HepG2 (cell line): ENCODE data around the gene RNF40. TPM values are rescaled to one million over a fixed set of nuclear protein-coding genes. Genes with fewer than 3 reads are reported as not detected.

Experiments
- FOXK1 ChIP-seq: sonication (generic); formaldehyde crosslinking; IDR thresholded peaks from 2 replicates; pipeline ENCODE4 v1.4.0; 2020; ENCODE audit warnings: low read depth, missing genetic modification reagents, borderline replicate concordance
- KDM5A ChIP-seq: fragments of 200-600 bp; sonication (generic); IDR thresholded peaks from 2 replicates; pipeline ENCODE4 v1.7.0; 2018; ENCODE audit warnings: antibody characterized with exemption, mild to moderate bottlenecking, low read length, borderline replicate concordance
- NFE2 ChIP-seq: sonication (generic); formaldehyde crosslinking; IDR thresholded peaks from 2 replicates; pipeline ENCODE4 v1.4.0; 2020; ENCODE audit warnings: missing genetic modification reagents
- RBFOX2 ChIP-seq: fragments of 200-400 bp; formaldehyde crosslinking; IDR thresholded peaks from 2 replicates; pipeline ENCODE4 v1.6.1; 2017; ENCODE audit warnings: low read depth, mild to moderate bottlenecking, low read length
- RCOR2 ChIP-seq: IDR thresholded peaks from 2 replicates; pipeline ENCODE4 v1.6.1; 2016; ENCODE audit warnings: missing biosample characterization, missing genetic modification reagents
- STAG1 ChIP-seq: sonication (generic); formaldehyde crosslinking; IDR thresholded peaks from 2 replicates; pipeline ENCODE4 v1.4.0; 2020; ENCODE audit warnings: missing genetic modification reagents
- ZNF180 ChIP-seq: sonication (generic); formaldehyde crosslinking; IDR thresholded peaks from 2 replicates; pipeline ENCODE4 v1.4.0; 2020; ENCODE audit warnings: low read depth, missing genetic modification reagents, borderline replicate concordance
- ZNF232 ChIP-seq: sonication (generic); formaldehyde crosslinking; IDR thresholded peaks from 2 replicates; pipeline ENCODE4 v1.4.0; 2020; ENCODE audit warnings: missing genetic modification reagents, borderline replicate concordance
- ZNF83 ChIP-seq: sonication (generic); formaldehyde crosslinking; IDR thresholded peaks from 2 replicates; pipeline ENCODE4 v1.4.0; 2020; ENCODE audit warnings: missing genetic modification reagents, mild to moderate bottlenecking, borderline replicate concordance
- ZSCAN25 ChIP-seq: sonication (generic); formaldehyde crosslinking; IDR thresholded peaks from 2 replicates; pipeline ENCODE4 v1.8.0; 2022; ENCODE audit warnings: mild to moderate bottlenecking, missing genetic modification reagents
- polyA plus RNA-seq, 8 experiments: library from polyadenylated mRNA; depleted of rRNA in 3 of 8; stranded (reverse) in 7 of 8; unstranded in 1 of 8; fragments of >200 nt; fragmentation: Illumina TruSeq in 4 of 8; extraction: Trizol in 4 of 8; gene quantifications; 2 replicates each; pipeline versions ENCODE4 v1.2.1 to v1.2.3, GENCODE V29; 2011 to 2016; ENCODE audit warnings: low read depth in 4 of 8, missing spikeins in 1 of 8, mixed read lengths in 1 of 8; ENCODE audit not compliant: insufficient read depth in 1 of 8
- total RNA-seq, 5 experiments: library from RNA; depleted of rRNA; stranded (reverse); fragments of >200 nt; fragmentation: Illumina TruSeq; extraction: Trizol; gene quantifications; 2 replicates each; pipeline ENCODE4 v1.2.3, GENCODE V29; 2016; ENCODE audit warnings: low read depth in 1 of 5
- TF ChIP-seq, protein P1 (sequence below): sonication (generic); formaldehyde crosslinking; IDR thresholded peaks from 2 replicates; pipeline ENCODE4; 2020; ENCODE audit warnings: missing genetic modification reagents, mild to moderate bottlenecking, borderline replicate concordance
- TF ChIP-seq, protein P2 (sequence below): IDR thresholded peaks from 2 replicates; pipeline ENCODE4 v1.6.1; 2012; ENCODE audit warnings: low read depth, low read length, improper control_type of control experiment
- TF ChIP-seq, protein P3 (sequence below): sonication (generic); formaldehyde crosslinking; conservative IDR thresholded peaks from 2 replicates; pipeline ENCODE4 v1.8.0; 2022; ENCODE audit warnings: mild to moderate bottlenecking, moderate library complexity, missing genetic modification reagents
- TF ChIP-seq, protein P4 (sequence below): sonication (generic); formaldehyde crosslinking; IDR thresholded peaks from 2 replicates; pipeline ENCODE4 v1.4.0; 2020; ENCODE audit warnings: missing genetic modification reagents
- TF ChIP-seq, protein P5 (sequence below): sonication (generic); formaldehyde crosslinking; IDR thresholded peaks from 2 replicates; pipeline ENCODE4 v1.5.0; 2020; ENCODE audit warnings: missing genetic modification reagents, mild to moderate bottlenecking, borderline replicate concordance
- TF ChIP-seq, protein P6 (sequence below): sonication (generic); formaldehyde crosslinking; IDR thresholded peaks from 2 replicates; pipeline ENCODE4 v1.5.0; 2020; ENCODE audit warnings: mild to moderate bottlenecking, missing genetic modification reagents, moderate library complexity

The RNF40 gene
- total and polyA plus RNA-seq, 2 of the 13 experiments (the other 11 are each of a cell fraction or from before 2014, with no cell fraction given), result 84.0 to 85.6 TPM

DNA sequence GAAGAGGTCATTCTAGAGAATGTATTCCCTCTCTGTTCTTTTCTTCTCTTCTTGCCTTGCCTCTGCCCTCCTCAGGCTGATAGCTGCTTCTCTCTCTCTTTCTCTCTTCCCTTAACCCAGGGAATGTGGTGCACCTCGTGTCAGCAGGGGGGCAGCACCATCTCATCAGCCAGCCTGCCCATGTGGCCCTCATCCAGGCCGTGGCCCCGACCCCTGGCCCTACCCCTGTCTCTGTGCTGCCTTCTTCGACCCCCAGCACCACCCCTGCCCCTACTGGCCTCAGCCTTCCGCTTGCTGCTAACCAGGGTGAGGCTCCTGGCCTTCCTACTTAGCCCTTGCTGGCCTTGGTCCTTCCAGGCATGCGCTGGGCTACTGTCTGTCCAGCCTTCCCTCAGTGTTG is 39.7 kb upstream of the RNF40 start (continued):
- TF ChIP-seq, protein P1, sequence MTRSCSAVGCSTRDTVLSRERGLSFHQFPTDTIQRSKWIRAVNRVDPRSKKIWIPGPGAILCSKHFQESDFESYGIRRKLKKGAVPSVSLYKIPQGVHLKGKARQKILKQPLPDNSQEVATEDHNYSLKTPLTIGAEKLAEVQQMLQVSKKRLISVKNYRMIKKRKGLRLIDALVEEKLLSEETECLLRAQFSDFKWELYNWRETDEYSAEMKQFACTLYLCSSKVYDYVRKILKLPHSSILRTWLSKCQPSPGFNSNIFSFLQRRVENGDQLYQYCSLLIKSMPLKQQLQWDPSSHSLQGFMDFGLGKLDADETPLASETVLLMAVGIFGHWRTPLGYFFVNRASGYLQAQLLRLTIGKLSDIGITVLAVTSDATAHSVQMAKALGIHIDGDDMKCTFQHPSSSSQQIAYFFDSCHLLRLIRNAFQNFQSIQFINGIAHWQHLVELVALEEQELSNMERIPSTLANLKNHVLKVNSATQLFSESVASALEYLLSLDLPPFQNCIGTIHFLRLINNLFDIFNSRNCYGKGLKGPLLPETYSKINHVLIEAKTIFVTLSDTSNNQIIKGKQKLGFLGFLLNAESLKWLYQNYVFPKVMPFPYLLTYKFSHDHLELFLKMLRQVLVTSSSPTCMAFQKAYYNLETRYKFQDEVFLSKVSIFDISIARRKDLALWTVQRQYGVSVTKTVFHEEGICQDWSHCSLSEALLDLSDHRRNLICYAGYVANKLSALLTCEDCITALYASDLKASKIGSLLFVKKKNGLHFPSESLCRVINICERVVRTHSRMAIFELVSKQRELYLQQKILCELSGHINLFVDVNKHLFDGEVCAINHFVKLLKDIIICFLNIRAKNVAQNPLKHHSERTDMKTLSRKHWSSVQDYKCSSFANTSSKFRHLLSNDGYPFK (CRISPR knock-in tag), result no peak
- TF ChIP-seq NFE2 (no peak), ZSCAN25 (CRISPR knock-in tag) (no peak), RBFOX2 (0 out of 2 replicates have a peak, but pooled peaks have one; percentile 40), KDM5A (no peak), ZNF232 (CRISPR knock-in tag) (no peak), STAG1 (peak; percentile 74), RCOR2 (CRISPR knock-in tag) (no peak), ZNF83 (CRISPR knock-in tag) (no peak), FOXK1 (no peak), ZNF180 (CRISPR knock-in tag) (no peak)
- TF ChIP-seq, protein P2, sequence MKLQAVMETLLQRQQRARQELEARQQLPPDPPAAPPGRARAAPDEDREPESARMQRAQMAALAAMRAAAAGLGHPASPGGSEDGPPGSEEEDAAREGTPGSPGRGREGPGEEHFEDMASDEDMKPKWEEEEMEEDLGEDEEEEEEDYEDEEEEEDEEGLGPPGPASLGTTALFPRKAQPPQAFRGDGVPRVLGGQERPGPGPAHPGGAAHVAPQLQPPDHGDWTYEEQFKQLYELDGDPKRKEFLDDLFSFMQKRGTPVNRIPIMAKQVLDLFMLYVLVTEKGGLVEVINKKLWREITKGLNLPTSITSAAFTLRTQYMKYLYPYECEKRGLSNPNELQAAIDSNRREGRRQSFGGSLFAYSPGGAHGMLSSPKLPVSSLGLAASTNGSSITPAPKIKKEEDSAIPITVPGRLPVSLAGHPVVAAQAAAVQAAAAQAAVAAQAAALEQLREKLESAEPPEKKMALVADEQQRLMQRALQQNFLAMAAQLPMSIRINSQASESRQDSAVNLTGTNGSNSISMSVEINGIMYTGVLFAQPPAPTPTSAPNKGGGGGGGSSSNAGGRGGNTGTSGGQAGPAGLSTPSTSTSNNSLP, result no peak
- TF ChIP-seq, protein P3, sequence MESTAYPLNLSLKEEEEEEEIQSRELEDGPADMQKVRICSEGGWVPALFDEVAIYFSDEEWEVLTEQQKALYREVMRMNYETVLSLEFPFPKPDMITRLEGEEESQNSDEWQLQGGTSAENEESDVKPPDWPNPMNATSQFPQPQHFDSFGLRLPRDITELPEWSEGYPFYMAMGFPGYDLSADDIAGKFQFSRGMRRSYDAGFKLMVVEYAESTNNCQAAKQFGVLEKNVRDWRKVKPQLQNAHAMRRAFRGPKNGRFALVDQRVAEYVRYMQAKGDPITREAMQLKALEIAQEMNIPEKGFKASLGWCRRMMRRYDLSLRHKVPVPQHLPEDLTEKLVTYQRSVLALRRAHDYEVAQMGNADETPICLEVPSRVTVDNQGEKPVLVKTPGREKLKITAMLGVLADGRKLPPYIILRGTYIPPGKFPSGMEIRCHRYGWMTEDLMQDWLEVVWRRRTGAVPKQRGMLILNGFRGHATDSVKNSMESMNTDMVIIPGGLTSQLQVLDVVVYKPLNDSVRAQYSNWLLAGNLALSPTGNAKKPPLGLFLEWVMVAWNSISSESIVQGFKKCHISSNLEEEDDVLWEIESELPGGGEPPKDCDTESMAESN, result no peak
- TF ChIP-seq, protein P4, sequence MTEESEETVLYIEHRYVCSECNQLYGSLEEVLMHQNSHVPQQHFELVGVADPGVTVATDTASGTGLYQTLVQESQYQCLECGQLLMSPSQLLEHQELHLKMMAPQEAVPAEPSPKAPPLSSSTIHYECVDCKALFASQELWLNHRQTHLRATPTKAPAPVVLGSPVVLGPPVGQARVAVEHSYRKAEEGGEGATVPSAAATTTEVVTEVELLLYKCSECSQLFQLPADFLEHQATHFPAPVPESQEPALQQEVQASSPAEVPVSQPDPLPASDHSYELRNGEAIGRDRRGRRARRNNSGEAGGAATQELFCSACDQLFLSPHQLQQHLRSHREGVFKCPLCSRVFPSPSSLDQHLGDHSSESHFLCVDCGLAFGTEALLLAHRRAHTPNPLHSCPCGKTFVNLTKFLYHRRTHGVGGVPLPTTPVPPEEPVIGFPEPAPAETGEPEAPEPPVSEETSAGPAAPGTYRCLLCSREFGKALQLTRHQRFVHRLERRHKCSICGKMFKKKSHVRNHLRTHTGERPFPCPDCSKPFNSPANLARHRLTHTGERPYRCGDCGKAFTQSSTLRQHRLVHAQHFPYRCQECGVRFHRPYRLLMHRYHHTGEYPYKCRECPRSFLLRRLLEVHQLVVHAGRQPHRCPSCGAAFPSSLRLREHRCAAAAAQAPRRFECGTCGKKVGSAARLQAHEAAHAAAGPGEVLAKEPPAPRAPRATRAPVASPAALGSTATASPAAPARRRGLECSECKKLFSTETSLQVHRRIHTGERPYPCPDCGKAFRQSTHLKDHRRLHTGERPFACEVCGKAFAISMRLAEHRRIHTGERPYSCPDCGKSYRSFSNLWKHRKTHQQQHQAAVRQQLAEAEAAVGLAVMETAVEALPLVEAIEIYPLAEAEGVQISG (CRISPR knock-in tag), result 0 out of 2 replicates have a peak, but pooled peaks have one; percentile 18
- TF ChIP-seq, protein P5, sequence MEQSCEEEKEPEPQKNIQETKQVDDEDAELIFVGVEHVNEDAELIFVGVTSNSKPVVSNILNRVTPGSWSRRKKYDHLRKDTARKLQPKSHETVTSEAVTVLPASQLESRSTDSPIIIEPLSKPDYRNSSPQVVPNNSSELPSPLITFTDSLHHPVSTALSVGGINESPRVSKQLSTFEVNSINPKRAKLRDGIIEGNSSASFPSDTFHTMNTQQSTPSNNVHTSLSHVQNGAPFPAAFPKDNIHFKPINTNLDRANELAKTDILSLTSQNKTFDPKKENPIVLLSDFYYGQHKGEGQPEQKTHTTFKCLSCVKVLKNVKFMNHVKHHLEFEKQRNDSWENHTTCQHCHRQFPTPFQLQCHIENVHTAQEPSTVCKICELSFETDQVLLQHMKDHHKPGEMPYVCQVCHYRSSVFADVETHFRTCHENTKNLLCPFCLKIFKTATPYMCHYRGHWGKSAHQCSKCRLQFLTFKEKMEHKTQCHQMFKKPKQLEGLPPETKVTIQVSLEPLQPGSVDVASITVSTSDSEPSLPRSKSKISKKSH, result no peak
- TF ChIP-seq, protein P6, sequence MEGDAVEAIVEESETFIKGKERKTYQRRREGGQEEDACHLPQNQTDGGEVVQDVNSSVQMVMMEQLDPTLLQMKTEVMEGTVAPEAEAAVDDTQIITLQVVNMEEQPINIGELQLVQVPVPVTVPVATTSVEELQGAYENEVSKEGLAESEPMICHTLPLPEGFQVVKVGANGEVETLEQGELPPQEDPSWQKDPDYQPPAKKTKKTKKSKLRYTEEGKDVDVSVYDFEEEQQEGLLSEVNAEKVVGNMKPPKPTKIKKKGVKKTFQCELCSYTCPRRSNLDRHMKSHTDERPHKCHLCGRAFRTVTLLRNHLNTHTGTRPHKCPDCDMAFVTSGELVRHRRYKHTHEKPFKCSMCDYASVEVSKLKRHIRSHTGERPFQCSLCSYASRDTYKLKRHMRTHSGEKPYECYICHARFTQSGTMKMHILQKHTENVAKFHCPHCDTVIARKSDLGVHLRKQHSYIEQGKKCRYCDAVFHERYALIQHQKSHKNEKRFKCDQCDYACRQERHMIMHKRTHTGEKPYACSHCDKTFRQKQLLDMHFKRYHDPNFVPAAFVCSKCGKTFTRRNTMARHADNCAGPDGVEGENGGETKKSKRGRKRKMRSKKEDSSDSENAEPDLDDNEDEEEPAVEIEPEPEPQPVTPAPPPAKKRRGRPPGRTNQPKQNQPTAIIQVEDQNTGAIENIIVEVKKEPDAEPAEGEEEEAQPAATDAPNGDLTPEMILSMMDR (CRISPR knock-in tag), result peak; percentile 71
